Heart left ventricle (tissue), 13 donors: ENCODE results near the gene PTPRD.

Source experiments
- CTCF ChIP-seq, 12 donors: fragments of 200-600 bp; sonication (generic) in 4 of 12; IDR thresholded peaks; one replicate each; pipeline versions ENCODE4 v1.5.0 to v1.8.0; 2018 to 2022; ENCODE audit warnings: antibody characterized with exemption in 12 of 12, mild to moderate bottlenecking in 5 of 12
- POLR2A ChIP-seq, 2 donors: fragments of 450-650 bp; IDR thresholded peaks; one replicate each; pipeline ENCODE4 v1.6.1; 2017; ENCODE audit warnings: antibody characterized with exemption in 2 of 2, mild to moderate bottlenecking in 2 of 2, moderate library complexity in 2 of 2
- donor health status: ischemic (EF 13 %, LVEDD 7.1; RV severe dilation, severe dysfunction).
- donor health status: DM: no; HTN: yes; CAD: no.
- donor health status: DM: no; HTN: no; CAD: no.
- donor health status: ischemic (EF 25% LVEDD 6.9; RV normal size, moderate dysfunction).
- donor health status: ischemic (EF 25% LVEDD 5.7; RV mildly dilated, moderate dysfunction).
- donor health status: ischemic (EF 35%, LVEDD 5.7; RV mildly dilated, moderate dysfunction).
- donor health status: nonischemic (EF 11% LVEDD 7.7; RV severe dilation, severe dysfunction).
- donor health status: DM: yes; HTN: yes; CAD: no.
- donor health status: PGD.
- donor health status: ischemic (EF 29% LVEDD 5.4; RV normal size, mild dysfunction).
- donor health status: nonischemic (EF 23%, LVEDD 6.1; RV moderate dilation, normal function).

- TF ChIP-seq CTCF (IDR thresholded peaks at IDR 0.05) (no peak), POLR2A (IDR thresholded peaks at IDR 0.05) (no peak)
Observed at GRCh38 chr9:9764821-9765220, 848.0 kb downstream of the PTPRD start.
